GM21423 (cell line): ENCODE measurements around the gene HERPUD1.
A peak's percentile ranks its signal among the peaks of the same experiment; 100 is the strongest.
"Not testable (repeated sequence)": the region's sequence is repeated elsewhere in the genome, so short reads cannot be mapped to it uniquely, and the experiment has no call there.

Source experiments
- ATAC-seq: cut with Tn5 transposase; IDR thresholded peaks from one replicate; pipeline ENCODE4 v1.9.1; 2021; ENCODE audit warnings: mild to moderate bottlenecking, moderate library complexity; ENCODE audit not compliant: unreplicated experiment

Gene HERPUD1

DNA sequence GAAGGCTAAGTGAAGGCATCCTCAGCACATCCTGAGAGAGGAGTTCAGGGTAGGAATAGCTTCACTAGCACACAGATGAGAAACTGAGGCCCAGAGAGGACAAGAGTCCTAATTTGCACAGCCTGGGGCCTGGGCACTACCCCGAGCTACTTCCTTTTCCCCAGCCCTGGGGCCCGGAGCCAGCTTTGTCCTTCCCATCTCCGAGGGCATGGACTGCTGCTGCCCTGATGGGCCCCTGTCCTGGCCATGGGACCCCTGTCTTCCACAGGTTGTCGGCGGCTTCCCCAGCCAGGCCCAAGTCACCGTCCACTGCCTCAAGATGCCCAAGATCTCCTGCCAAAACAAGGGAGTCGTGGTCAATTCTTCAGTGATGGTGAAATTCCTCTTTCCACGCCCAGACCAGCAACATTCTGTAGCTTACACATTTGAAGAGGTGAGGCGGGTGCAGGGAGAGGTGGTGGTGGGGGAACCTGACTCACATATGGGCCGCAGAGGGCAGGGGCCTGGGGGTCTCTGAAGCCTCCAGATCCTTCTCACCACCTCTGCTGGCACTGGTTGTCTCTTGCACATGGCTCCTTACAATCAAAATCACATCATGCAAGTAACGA lies 46.0 kb downstream of the HERPUD1 start:
- no peak for ATAC-seq

DNA sequence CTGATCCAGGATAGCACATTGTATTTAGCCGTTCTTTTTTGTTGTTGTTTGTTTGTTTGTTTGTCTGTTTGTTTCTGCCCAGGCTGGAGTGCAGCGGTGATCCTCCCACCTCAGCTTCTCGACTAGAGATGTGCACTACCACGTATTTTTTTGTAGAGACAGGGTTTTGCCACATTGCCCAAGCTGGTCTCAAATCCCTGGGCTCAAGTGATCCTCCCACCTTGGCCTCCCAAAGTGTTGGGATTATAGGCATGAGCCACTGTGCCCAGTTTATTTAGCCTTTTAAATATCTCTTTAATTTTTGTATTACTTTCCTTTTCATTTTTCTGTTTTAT lies 48.2 kb downstream of the HERPUD1 start:
- ATAC-seq: no peak

DNA sequence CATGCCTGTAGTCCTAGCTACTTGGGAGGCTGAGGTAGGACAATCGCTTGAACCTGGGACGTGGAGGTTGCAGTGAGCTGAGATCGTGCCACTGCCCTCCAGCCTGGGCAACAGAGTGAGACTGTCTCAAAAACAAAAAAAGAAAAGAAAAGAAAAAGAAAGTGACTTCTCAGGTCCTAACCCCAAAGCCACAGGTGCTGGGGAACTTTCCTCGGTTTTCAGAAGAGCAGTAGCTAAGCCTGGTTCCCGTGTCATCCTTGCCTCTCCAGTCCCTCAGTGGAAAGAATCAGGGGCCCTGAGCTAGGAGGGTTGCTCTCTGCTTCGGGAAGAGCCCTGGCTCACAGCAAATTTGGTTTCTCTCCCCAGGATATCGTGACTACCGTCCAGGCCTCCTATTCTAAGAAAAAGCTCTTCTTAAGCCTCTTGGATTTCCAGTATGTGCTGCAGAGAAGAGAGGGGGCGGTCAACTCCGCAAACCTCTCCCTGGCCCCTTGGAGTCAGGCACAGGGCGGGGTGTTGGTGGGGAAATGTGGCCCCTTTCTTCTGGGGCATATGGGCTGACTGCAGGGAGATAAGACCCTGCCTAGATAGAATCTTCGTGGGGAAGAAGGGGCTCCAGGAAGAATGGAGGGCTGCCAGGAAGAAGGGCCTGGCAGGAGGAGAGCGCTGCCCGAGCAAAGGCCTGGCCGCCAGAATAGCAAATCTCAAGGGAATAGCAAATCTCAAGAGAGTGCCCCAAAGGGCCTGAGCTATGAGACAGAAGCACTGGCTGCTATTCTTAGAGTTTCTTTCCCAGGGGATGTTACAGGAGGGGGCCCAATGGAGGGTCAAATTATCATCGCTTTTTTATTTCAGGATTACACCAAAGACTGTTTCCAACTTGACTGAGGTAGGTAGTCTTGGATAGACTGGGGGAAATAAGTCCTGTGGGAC lies 49.1 kb downstream of the HERPUD1 start:
- ATAC-seq: peak; percentile 37

DNA sequence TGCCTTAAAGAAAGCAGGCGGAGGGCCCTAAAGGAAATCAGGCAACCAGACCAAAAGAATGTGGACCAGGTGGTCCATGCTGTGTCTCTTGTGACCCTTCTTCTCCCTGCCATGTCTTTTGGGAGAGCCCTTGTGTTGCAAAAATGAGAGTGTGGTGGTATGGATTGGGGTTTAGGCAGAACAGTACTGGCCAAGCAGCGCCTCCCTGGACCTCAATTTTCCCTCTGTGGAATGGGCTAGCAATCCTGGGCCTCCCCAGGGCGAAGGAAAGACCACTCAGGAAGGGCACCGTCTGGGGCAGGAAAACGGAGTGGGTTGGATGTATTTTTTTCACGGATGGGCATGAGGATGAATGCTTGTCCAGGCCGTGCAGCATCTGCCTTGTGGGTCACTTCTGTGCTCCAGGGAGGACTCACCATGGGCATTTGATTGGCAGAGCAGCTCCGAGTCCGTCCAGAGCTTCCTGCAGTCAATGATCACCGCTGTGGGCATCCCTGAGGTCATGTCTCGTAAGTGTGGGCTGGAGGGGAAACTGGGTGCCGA lies 49.9 kb downstream of the HERPUD1 start:
- ATAC-seq: no peak

DNA sequence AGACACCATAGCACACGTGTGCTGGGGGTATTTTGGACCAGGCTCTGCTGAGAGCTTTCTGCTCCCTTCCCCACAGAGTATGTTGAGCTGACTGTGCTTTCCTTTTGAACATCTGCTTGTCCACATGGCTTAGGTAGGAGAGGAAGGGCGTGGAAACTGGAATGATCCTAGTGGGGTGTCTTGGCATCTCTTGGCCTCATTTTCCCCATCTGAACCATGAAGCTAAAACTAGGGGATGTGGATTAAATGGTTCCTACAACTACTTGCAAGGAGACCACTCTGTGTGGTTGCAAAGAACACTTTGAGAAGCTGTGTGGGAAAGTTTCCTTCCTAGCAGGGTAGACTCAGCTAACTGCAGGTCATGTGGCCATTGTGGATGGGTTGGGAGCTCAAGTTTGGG lies 50.8 kb downstream of the HERPUD1 start:
- ATAC-seq: no peak

DNA sequence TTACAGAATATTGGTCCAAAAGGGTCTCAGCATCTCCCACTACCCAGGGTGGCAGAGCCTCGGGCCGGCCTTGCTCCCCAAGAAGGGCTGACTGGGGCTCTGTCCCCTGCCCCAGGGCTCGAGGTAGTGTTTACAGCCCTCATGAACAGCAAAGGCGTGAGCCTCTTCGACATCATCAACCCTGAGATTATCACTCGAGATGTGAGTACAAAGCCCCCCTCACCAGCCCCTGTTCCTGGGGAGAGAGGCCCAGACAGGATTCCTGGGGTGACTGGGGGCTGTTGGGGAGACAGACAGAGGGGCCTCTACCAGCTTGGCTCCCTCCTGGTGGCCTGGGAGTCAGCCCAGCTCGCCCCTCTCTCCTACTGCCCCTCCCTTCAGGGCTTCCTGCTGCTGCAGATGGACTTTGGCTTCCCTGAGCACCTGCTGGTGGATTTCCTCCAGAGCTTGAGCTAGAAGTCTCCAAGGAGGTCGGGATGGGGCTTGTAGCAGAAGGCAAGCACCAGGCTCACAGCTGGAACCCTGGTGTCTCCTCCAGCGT lies 51.3 kb downstream of the HERPUD1 start:
- ATAC-seq: no peak

DNA sequence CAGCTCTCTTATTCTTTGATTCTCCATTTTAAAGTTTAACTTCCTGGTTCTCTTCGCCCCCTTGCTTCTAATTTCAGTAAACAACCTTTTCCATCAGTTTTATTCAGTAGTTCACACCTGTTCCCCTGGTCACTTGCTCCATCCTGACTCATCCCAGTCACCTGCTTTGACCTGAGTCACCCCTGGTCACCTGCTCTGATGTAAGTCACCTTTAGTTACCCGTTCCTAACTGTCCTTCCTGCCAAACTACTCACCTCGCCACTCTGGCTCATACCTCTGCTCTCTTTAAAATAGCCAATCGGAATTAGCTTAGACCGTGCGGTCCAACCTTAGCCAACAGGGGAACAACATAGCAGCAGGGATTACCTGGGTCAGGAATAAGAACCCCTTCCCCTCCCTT lies 52.7 kb downstream of the HERPUD1 start:
- ATAC-seq: no peak

DNA sequence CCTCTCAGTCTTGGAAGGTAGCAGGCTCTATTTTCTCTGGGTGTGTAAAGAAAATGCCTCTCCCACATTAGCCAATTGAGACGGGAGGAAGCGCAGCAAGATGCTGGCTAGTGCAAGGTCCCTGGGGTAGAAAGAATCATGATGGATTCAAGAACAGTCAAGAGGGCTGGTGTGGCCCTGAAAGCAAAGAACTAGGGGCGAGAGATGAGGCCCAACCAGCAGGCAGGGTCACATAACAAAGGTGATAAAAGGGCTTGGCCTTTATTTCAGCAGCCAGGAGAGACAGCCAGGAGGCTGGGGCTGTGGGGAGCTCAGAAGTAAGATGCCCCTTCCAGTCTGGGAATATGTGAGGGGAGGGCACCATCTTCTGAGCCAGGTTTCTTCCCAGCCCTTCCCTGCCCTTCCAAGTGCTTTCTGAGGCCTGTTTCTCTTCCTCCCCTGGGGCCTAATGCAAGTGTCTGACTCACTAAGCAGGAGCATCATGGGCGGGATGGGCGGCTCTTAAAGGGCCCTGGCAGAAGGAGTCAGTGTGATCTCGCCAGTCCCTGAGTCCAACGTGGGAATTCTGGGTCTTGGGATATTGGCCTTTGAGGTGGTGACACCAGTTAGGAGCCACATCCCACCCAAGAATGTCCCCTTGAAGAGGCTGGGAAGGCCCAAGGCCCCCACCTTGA lies 53.5 kb downstream of the HERPUD1 start:
- no peak for ATAC-seq

DNA sequence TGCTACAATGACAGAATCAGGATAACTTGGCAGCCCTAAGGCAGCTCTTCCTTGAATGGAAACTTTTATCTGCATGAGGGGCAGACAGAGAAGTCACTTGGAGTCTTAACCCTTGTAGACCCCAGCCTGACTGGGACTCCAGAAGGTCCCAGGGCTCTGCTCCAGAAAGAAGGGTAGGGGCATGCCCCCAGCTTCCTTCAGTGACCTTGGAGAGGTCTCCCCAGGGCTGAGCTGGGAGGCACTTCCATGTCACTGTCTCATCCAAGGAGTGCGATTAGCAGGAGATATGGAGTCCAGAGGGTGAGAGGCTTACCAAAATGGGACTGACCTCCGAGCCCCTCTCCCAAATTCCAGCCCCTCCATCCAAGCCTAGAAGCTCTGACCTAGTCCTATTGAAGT lies 54.0 kb downstream of the HERPUD1 start:
- no peak for ATAC-seq

DNA sequence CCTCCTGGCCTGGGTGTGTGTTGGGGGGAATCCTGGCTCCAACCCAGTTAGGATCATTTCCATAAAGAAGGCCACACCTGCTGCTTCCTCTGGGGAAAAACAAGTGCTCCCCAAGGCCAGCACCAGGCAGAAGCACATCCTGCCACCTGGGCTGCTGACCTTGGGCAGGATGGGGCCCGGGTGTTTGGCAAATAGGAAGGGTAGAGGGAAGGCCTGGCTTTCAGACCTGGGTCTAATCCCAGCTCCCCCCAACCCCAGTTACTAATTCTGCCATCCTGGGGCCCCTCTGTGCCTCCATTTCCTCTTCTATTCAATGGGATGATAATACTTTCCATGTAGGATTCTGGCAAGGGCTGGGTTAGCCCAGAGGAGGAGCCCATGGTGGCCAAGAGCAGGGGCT lies 54.4 kb downstream of the HERPUD1 start:
- ATAC-seq: no peak

DNA sequence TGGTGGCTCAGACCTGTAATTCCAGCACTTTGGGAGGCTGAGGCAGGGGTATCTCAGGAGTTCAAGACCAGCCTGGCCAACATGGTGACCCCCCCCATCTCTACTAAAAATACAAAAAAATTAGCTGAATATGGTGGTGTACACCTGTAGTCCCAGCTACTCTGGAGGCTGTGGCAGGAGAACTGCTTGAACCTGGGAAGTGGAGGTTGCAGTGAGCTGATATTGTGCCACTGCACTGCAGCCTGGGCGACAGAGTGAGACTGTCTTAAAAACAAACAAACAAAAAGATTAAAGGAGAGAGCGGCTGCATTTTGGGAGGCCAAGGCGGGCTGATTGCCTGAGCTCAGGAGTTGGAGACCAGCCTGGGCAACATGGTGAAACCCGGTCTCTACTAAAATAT lies 55.0 kb downstream of the HERPUD1 start:
- not testable (repeated sequence) for ATAC-seq

DNA sequence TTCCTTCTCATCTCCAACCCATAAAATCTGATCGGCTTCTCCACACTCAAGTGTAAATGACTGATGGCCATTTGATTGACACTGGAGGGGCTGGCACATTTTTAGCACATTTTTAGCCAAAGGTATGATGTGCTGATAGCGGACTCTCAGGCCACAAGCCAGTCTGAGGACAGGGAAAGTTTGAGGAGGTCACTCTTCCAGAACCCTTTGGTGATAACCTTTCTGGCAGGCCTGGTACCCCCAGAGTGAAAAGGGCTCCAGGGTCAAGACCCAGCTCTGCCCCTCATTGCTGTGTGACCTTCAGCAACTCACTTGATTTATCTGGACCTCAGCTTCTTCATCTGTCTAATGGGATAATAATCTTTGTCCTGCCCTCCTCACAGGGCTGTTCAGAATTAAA lies 55.8 kb downstream of the HERPUD1 start:
- no peak for ATAC-seq

DNA sequence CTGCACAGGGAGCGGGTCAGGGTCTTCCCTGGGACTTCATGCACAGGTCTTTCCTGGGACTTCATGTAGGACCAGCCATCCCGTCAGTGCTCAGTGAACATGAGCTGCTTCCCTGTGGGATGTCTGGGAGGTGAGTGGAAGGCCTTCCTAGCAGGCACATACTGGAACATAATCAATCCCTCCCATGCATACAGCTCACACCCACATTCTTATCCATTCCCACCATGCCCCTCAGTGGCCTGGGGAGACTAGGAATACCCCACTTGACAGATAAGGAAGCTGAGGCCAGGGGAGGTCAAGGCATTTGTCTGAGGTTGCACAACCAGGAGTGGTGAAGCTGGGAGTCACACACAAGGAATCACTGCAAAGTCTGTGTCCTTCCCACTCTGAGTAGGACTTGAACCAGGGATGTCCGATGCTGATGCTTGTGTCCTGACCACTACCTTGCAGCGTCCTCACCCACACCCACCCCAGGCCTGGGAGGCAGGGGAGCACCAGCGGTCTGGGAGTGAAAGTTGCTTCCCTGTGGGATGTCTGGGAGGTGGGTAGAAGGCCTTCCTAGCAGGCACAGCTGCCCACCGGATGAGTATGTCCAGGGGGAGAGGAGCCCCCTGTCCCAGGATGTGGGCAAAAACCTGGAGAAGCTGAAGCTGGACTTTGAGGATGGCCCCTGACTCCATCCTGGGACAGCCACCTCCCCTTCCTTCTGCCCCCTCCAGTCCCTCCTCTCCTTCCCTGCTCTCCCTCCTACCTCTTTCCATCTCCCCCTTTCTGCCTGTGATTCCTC lies 56.4 kb downstream of the HERPUD1 start:
- ATAC-seq: no peak

DNA sequence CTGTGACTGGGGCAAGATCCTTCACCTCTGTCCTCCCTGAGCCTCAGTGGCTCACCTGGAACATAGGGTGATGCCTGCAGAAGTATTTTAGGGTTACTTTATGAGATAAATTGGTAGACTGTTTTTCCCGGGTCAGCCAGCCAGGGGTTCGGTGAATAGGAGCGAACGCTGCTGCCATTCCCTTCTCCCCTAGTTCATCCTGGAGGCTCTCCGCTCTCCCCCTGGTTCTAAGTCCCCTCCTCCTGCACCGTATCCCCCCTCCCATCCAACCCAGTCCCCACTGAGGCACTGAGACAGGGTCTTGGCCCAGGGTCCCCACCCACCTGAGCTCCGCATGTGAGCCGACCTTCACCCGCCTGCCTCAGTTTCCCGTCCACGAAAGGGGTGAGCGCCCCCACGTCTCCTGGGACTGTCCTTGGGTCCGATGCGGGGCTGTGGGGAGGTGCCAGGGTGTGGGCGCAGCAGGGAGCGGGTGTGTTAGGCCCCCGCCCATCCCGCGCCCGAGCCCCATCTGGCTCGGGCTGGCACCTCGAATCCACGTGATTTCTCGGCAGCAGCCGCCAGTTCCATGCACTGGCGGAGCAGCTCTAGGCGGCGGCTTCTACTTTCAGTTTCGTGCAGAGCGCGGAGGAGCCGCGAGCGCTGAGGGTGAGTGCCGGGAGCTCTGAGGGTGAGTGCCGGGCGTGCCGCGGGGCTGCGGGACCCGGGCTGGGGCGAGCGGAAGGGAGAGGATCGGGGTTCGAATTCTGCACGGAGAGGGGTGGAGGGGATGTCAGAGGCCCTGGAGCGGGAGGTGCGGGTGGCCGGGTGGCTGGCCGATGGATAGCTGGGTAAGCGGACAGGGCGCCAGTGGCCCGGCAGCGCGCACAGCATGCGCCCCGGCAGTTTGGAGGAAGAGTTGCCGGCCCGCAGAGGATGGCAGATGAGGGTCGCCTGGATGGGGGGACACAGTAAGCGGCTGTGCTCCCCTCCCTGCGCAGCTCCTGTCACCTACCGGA lies 57.3 kb downstream of the HERPUD1 start, which contains the start of gene NLRC5:
Gene NLRC5, plus strand, starts transcription at position 610 of the 998 bp plus-strand sequence. CDS start 31,156 bp downstream, outside the sequence.
- ATAC-seq: peak; percentile 75

DNA sequence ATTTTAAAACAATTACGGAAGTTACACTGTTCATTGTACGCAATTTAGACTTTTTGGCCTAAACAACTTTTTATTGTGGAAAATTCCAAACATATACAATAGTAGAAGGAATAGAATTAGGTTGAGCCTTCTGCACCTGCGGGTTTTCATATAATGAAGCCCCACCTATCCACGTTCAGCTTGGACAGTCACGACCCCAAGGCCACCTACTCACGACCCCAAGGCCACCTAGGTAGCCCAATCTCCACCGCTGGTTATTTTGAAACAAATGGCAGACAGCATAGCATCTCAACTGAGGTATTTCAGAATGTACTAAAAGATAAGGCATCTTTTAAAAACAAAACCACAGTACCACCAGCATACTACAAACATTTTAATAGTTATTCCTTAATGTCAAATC lies 58.0 kb downstream of the HERPUD1 start:
- no peak for ATAC-seq

DNA sequence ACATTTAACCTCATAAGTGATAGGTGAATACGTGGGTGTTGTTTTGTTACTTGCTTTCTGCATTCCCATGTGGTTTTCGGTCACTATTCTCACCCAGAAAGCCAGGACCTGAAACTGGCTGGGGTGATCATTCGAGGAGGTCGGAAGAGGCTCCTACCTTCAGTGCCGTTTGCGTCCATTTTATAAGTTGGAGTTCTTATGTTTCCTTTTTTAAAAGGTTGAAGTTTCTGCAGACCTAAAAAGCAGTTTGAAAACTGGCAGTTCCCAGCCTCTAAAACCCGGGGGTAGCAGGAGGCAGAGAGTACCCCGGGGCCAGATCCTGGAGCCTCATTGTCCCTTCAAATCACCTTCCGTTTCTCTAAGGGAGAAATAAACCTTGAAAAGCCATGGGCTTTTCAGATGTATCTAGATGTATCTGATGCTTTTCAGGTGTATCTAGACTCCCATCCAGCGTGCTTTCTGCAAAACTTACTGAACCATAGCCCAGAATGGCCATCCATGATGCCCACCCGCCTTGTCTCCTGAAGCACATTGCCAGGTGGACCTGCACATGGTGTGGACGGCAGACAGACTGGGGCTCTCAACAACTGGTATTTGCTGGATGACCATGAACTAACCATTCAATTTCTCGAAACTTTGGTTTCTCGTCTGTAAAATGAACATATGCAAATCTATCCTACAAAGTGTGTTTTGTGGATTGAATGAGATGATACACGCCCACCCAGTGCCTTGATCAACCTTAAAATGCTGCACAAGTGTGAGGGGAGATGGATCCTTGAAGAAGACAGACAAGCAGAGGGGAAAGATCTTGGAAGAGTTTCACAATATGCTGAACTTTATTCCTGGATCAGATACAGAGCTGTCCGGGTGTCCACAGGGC lies 58.7 kb downstream of the HERPUD1 start:
- ATAC-seq: no peak

DNA sequence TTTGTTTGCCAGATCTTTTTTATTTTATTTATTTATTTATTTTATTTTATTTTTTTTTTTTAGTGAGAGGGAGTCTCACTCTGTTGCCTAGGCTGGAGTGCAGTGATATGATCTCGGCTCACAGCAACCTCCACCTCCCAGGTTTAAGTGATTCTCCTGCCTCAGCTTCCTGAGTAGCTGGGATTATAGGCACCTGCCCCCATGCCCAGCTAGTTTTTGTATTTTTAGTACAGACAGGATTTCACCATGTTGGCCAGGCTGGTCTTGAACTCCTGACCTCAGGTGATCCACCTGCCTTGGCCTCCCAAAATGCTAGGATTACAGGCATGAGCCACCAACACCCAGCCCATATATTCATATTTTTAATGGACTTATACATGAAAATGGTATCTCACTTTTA lies 60.5 kb downstream of the HERPUD1 start:
- not testable (repeated sequence) for ATAC-seq

DNA sequence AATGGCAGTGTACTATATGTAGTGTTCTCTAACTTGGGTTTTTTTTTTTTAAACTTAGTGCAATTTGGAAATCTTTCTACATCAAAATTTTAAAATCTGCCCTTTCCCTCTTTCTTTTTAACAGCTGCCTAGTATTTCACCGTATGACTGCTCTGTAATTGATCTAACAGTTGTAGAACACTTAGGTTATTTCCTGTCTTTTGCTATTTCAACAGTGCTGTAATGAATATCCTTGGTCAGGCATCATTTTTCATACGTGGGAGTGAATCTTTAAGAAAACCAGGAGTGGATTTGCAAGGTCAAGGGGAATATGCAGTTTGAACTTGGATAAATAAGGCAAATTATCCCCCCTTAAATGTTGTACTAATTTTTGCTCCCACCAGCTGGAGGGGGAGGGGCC lies 61.3 kb downstream of the HERPUD1 start:
- no peak for ATAC-seq
